ENCODE results near the gene PPM1L. TPM values are rescaled to one million over a fixed set of nuclear protein-coding genes. Genes with fewer than 3 reads are reported as not detected.

The PPM1L gene
- total RNA-seq, 1 experiment from 2014 or later: 13.2 TPM

DNA sequence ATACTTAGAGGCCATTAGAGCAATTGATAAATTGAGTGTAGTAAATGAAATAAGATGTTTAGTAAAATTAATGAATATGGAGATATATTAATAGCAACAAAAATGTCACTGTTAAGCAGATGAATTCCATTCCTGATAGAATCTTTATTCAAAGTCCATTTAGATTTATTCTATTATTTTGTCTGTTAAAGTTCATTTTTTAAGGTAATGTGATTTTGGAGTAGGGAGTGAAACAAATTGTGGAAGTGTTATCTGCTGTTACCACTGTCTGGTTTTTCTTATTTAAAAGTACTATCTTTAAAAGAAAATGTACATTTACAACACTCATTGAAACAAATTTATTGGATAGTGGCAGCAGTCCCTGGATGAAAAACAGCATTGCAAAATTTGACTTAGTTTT, 70.4 kb downstream of the PPM1L start (continued):
- TF ChIP-seq ZNF274 (IDR thresholded peaks at IDR 0.05; ENCODE audit: low read depth, low read length): no peak
- TF ChIP-seq SP1 (IDR thresholded peaks at IDR 0.05; ENCODE audit: low read depth): no peak
- no peak for TF ChIP-seq POLR2A (IDR thresholded peaks at IDR 0.05; ENCODE audit: borderline replicate concordance, extremely low read depth, insufficient read depth, insufficient read length)

DNA sequence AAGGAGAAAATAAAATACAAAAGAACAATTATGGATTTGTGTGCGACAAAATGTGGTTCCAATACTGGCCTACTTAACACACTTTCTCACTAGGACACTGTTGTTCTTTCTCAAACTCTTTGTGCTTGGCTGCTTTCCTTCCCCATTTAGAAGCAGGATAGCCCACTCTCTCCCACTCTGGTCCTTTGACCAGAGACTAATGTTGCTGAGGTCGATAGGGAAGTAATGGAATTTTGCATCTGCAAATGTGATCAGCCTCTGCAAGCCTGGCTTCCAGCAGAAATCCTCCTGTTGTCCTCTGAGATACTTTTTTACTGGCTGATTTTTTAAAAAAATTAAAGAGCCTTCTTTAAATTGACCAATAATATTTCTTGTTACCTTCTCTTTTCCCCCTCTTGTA, 71.0 kb downstream of the PPM1L start:
- RAD21 ChIA-PET (ENCODE audit: low non-redundant PET in 1 of 2, low total read pairs in 2 of 2, uncharacterized antibody in 2 of 2, unreplicated experiment in 2 of 2): no interaction called here
- CTCF ChIA-PET: no interaction called here

More for the DNA sequence above, 71.0 kb downstream of the PPM1L start:
- Histone ChIP-seq H3K79me2 (ENCODE audit: insufficient read depth, low read length) (no peaks in the 10 kb centered on the region), H3K27me3 (ENCODE audit: insufficient read depth, low read length) (no peaks in the 10 kb centered on the region), H2AFZ (ENCODE audit: low read depth, low read length, poor library complexity, severe bottlenecking) (no peak overlapping the region), H3K4me2 (ENCODE audit: low read length) (no peak overlapping the region), H3K9ac (ENCODE audit: low read length) (no peak overlapping the region), H3K4me1 (ENCODE audit: control insufficient read depth in 1 of 2, insufficient read depth in 2 of 2, low read length in 2 of 2) (no peaks in the 10 kb centered on the region), H4K20me1 (ENCODE audit: insufficient read depth) (no peaks in the 10 kb centered on the region), H3K9me2 (ENCODE audit: insufficient read depth) (no peaks in the 10 kb centered on the region), H3K36me3 (ENCODE audit: control insufficient read depth in 1 of 2, insufficient read depth in 2 of 2, low read length in 2 of 2) (no peaks in the 10 kb centered on the region), H3K4me3 (replicated peaks in 1 of 2; ENCODE audit: low read depth in 1 of 2, low read length in 2 of 2) (no peak overlapping the region), H3K9me3 (ENCODE audit: control insufficient read depth in 1 of 2, insufficient read depth in 1 of 2, low read depth in 1 of 2, low read length in 2 of 2) (no peaks in the 10 kb centered on the region), H3K27ac (ENCODE audit: low read depth, low read length) (no peak overlapping the region)
- TF ChIP-seq RAD21 (IDR thresholded peaks at IDR 0.05; ENCODE audit: low read depth): no peak
- TF ChIP-seq, protein P1, sequence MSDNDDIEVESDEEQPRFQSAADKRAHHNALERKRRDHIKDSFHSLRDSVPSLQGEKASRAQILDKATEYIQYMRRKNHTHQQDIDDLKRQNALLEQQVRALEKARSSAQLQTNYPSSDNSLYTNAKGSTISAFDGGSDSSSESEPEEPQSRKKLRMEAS (IDR thresholded peaks at IDR 0.05): no peak
- no peak for TF ChIP-seq FOSL1 (IDR thresholded peaks at IDR 0.05; ENCODE audit: low read depth)
- no peak for TF ChIP-seq JUND (IDR thresholded peaks at IDR 0.05)
- TF ChIP-seq POLR2AphosphoS5 (IDR thresholded peaks at IDR 0.05; ENCODE audit: low read depth, low read length): no peak
- no peak for TF ChIP-seq TCF7L2 (IDR thresholded peaks at IDR 0.05; ENCODE audit: borderline replicate concordance, extremely low read depth, insufficient read depth, insufficient read length)
- TF ChIP-seq, protein P2, sequence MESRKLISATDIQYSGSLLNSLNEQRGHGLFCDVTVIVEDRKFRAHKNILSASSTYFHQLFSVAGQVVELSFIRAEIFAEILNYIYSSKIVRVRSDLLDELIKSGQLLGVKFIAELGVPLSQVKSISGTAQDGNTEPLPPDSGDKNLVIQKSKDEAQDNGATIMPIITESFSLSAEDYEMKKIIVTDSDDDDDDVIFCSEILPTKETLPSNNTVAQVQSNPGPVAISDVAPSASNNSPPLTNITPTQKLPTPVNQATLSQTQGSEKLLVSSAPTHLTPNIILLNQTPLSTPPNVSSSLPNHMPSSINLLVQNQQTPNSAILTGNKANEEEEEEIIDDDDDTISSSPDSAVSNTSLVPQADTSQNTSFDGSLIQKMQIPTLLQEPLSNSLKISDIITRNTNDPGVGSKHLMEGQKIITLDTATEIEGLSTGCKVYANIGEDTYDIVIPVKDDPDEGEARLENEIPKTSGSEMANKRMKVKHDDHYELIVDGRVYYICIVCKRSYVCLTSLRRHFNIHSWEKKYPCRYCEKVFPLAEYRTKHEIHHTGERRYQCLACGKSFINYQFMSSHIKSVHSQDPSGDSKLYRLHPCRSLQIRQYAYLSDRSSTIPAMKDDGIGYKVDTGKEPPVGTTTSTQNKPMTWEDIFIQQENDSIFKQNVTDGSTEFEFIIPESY (IDR thresholded peaks at IDR 0.05; ENCODE audit: extremely low read depth, insufficient replicate concordance, low read length): no peak
- no peak for TF ChIP-seq SP1 (IDR thresholded peaks at IDR 0.05; ENCODE audit: low read depth)
- TF ChIP-seq POLR2A (IDR thresholded peaks at IDR 0.05; ENCODE audit: borderline replicate concordance, extremely low read depth, insufficient read depth, insufficient read length): no peak
- intact Hi-C loops (cut with micrococcal nuclease): no loop called here
- ATAC-seq (no peak), DNase-seq (ENCODE audit: low read depth, low spot score) (no peak)
- BruUV-seq (replicated peaks): no TSS peak
- POLR2A ChIA-PET: no interaction called here

Measured in HCT116 (cell line).